H9 (cell line): ENCODE data around the gene STK32C. TPM values are rescaled to one million over a fixed set of nuclear protein-coding genes. Genes with fewer than 3 reads are reported as not detected.

Experiments used
- DNase-seq: peaks from one replicate; pipeline ENCODE4 v3.0.0-alpha.2; 2017
- H2AFZ ChIP-seq: one replicate; pipeline ENCODE4 v1.6.1; 2013; ENCODE audit warnings: mild to moderate bottlenecking, low read length, control low read depth, moderate library complexity
- H2AK5ac ChIP-seq: 2 replicates; pipeline ENCODE4 v1.6.1; 2013; ENCODE audit warnings: low read length, control low read depth, mixed read lengths; ENCODE audit not compliant: insufficient read length
- H2BK120ac ChIP-seq: one replicate; pipeline ENCODE4 v1.6.1; 2013; ENCODE audit warnings: low read depth, mild to moderate bottlenecking, low read length, control low read depth, inconsistent platforms; ENCODE audit not compliant: poor library complexity, severe bottlenecking
- H2BK12ac ChIP-seq: 2 replicates; pipeline ENCODE4 v1.6.1; 2013; ENCODE audit warnings: low read length, control low read depth, mixed read lengths, low read depth; ENCODE audit not compliant: insufficient read length
- H2BK15ac ChIP-seq: 2 replicates; pipeline ENCODE4 v1.6.1; 2013; ENCODE audit warnings: low read depth, low read length, control low read depth
- H2BK20ac ChIP-seq: one replicate; pipeline ENCODE4 v1.6.1; 2013; ENCODE audit warnings: low read depth, mild to moderate bottlenecking, low read length, control low read depth, inconsistent platforms; ENCODE audit not compliant: poor library complexity, severe bottlenecking
- H2BK5ac ChIP-seq: 2 replicates; pipeline ENCODE4 v1.6.1; 2013; ENCODE audit warnings: low read length, control low read depth, mixed read lengths; ENCODE audit not compliant: insufficient read length
- H3K14ac ChIP-seq: 2 replicates; pipeline ENCODE4 v1.6.1; 2013; ENCODE audit warnings: low read length, control low read depth; ENCODE audit not compliant: insufficient read depth
- H3K18ac ChIP-seq: 2 replicates; pipeline ENCODE4 v1.6.1; 2013; ENCODE audit warnings: low read depth, mild to moderate bottlenecking, mixed read lengths, low read length, control low read depth; ENCODE audit not compliant: insufficient read length
- H3K23ac ChIP-seq: 2 replicates; pipeline ENCODE4 v1.6.1; 2013; ENCODE audit warnings: low read length, control low read depth, mixed read lengths, low read depth; ENCODE audit not compliant: insufficient read length
- H3K23me2 ChIP-seq: 2 replicates; pipeline ENCODE4 v1.6.1; 2013; ENCODE audit warnings: low read depth, mild to moderate bottlenecking, mixed read lengths, low read length, control low read depth; ENCODE audit not compliant: insufficient read length, poor library complexity, severe bottlenecking
- H3K27ac ChIP-seq: 2 replicates; pipeline ENCODE4 v1.5.1; 2013; ENCODE audit warnings: low read length, control low read depth, mixed read lengths, low read depth; ENCODE audit not compliant: insufficient read length
- H3K27me3 ChIP-seq: 2 replicates; pipeline ENCODE4 v1.6.1; 2013; ENCODE audit warnings: low read length, control low read depth, inconsistent platforms; ENCODE audit not compliant: insufficient read depth
- H3K4ac ChIP-seq: 2 replicates; pipeline ENCODE4 v1.6.1; 2013; ENCODE audit warnings: low read depth, mild to moderate bottlenecking, control low read depth, inconsistent platforms, low read length, moderate library complexity
- H3K4me1 ChIP-seq: 2 replicates; pipeline ENCODE4 v1.6.1; 2013; ENCODE audit warnings: low read length, control low read depth, inconsistent platforms; ENCODE audit not compliant: insufficient read depth
- H3K4me2 ChIP-seq: 2 replicates; pipeline ENCODE4 v1.6.1; 2013; ENCODE audit warnings: low read length, control low read depth, mixed read lengths; ENCODE audit not compliant: insufficient read length, insufficient read depth
- H3K56ac ChIP-seq: 2 replicates; pipeline ENCODE4 v1.6.1; 2013; ENCODE audit warnings: low read depth, mild to moderate bottlenecking, mixed read lengths, low read length, control low read depth; ENCODE audit not compliant: insufficient read length
- H3K79me1 ChIP-seq: 2 replicates; pipeline ENCODE4 v1.6.1; 2013; ENCODE audit warnings: low read depth, mild to moderate bottlenecking, moderate library complexity, low read length, control low read depth, inconsistent platforms; ENCODE audit not compliant: insufficient read depth, poor library complexity, severe bottlenecking
- H3K79me2 ChIP-seq: 2 replicates; pipeline ENCODE4 v1.6.1; 2013; ENCODE audit warnings: low read length, control low read depth, inconsistent platforms; ENCODE audit not compliant: insufficient read depth
- H3K9ac ChIP-seq: 2 replicates; pipeline ENCODE4 v1.6.1; 2013; ENCODE audit warnings: low read length, control low read depth, mixed read lengths; ENCODE audit not compliant: insufficient read length; ENCODE audit errors: extremely low read depth
- H3K9me3 ChIP-seq: one replicate; pipeline ENCODE4 v1.6.1; 2013; ENCODE audit warnings: low read depth, low read length, inconsistent platforms; ENCODE audit not compliant: control insufficient read depth
- H3T11ph ChIP-seq: one replicate; pipeline ENCODE4 v1.6.1; 2013; ENCODE audit warnings: mild to moderate bottlenecking, low read length, control low read depth, inconsistent platforms
- H4K20me1 ChIP-seq: one replicate; pipeline ENCODE4 v1.6.1; 2013; ENCODE audit not compliant: control insufficient read depth, insufficient read length, insufficient read depth
- H4K5ac ChIP-seq: 2 replicates; pipeline ENCODE4 v1.6.1; 2013; ENCODE audit warnings: low read depth, mild to moderate bottlenecking, mixed read lengths, low read length, control low read depth; ENCODE audit not compliant: insufficient read length
- H4K8ac ChIP-seq: replicated peaks from 2 replicates; pipeline ENCODE4 v1.6.1; 2013; ENCODE audit warnings: low read length, control low read depth, mixed read lengths, low read depth; ENCODE audit not compliant: insufficient read length
- H4K91ac ChIP-seq: 2 replicates; pipeline ENCODE4 v1.6.1; 2013; ENCODE audit warnings: low read depth, mild to moderate bottlenecking, moderate library complexity, mixed read lengths, low read length, control low read depth; ENCODE audit not compliant: insufficient read length
- H3K27ac Mint-ChIP-seq, 3 experiments: 2 replicates in 2 of 3; 3 replicates in 1 of 3; pipeline ENCODE4 v1.8.0; 2020 to 2021; ENCODE audit warnings: mixed read lengths in 3 of 3, mild to moderate bottlenecking in 1 of 3, moderate library complexity in 1 of 3
- H3K27me3 Mint-ChIP-seq: 2 replicates; pipeline ENCODE4 v1.8.0; 2021; ENCODE audit warnings: low read depth, mild to moderate bottlenecking, moderate library complexity, mixed read lengths
- H3K36me3 Mint-ChIP-seq, 3 experiments: 2 replicates in 2 of 3; 3 replicates in 1 of 3; pipeline ENCODE4 v1.8.0; 2020 to 2021; ENCODE audit warnings: low read depth in 3 of 3, mixed read lengths in 3 of 3; ENCODE audit not compliant: insufficient read depth in 1 of 3
- H3K4me1 Mint-ChIP-seq, 2 experiments: 2 replicates each; pipeline ENCODE4 v1.8.0; 2020; ENCODE audit warnings: mixed read lengths in 2 of 2
- H3K4me3 Mint-ChIP-seq, 2 experiments: 2 replicates in 1 of 2; 3 replicates in 1 of 2; pipeline ENCODE4 v1.8.0; 2020 to 2021; ENCODE audit warnings: mild to moderate bottlenecking in 2 of 2, mixed read lengths in 2 of 2, moderate library complexity in 1 of 2
- H3K9me3 Mint-ChIP-seq, 2 experiments: 2 replicates in 1 of 2; 3 replicates in 1 of 2; pipeline ENCODE4 v1.8.0; 2020; ENCODE audit warnings: mild to moderate bottlenecking in 2 of 2, mixed read lengths in 2 of 2, moderate library complexity in 1 of 2
- CTCF ChIP-seq: fragments of 200-600 bp; sonication (generic); conservative IDR thresholded peaks from 3 replicates; pipeline ENCODE4 v1.8.0; 2021; ENCODE audit warnings: antibody characterized with exemption, mild to moderate bottlenecking
- WGBS: extraction: QIAGEN DNeasy Blood & Tissue Kit; methylation state at CpG from one replicate; pipeline ENCODE4 v1.1.7; 2013; ENCODE audit warnings: missing lambda C conversion rate, low lambda C conversion rate, mixed read lengths; ENCODE audit not compliant: insufficient read length; ENCODE audit errors: extremely low coverage; 5-methylcytosine and 5-hydroxymethylcytosine counted together
- total RNA-seq: library from RNA; stranded (reverse); gene quantifications from 2 replicates; pipeline ENCODE4 v1.2.1, GENCODE V29; 2021

STK32C gene
- total RNA-seq, 1 experiment from 2014 or later, result 11.3 TPM

GRCh38 chr10:132243141-132243540 lies 64.6 kb downstream of the STK32C start:
- no peaks in the 10 kb centered on the region for H3K27me3 ChIP-seq
- TF ChIP-seq CTCF, result no peak
- H3K56ac ChIP-seq, result no peak overlapping the region
- no peaks in the 10 kb centered on the region for H3K23me2 ChIP-seq
- H2BK20ac ChIP-seq, result no peak overlapping the region
- Mint-ChIP-seq H3K36me3 (no peaks in the 10 kb centered on the region), H3K4me3 (no peak overlapping the region), H3K9me3 (no peaks in the 10 kb centered on the region; a peak in 1 of 5 replicates), H3K27me3 (peaks cover 3% of the 10 kb centered on the region), H3K4me1 (peaks cover 9 to 19% of the 10 kb centered on the region in 2 experiments), H3K27ac (no peak overlapping the region; a peak in 1 of 7 replicates)
- DNase-seq, result no peak
- H2BK5ac ChIP-seq, result no peak overlapping the region
- H4K20me1 ChIP-seq, result no peaks in the 10 kb centered on the region
- H4K5ac ChIP-seq, result no peak overlapping the region
- no peak overlapping the region for H3K27ac ChIP-seq
- H2BK12ac ChIP-seq, result no peak overlapping the region
- H2AFZ ChIP-seq, result no peak overlapping the region
- H2BK15ac ChIP-seq, result no peak overlapping the region
- H3K4ac ChIP-seq, result no peak overlapping the region
- H3K18ac ChIP-seq, result no peak overlapping the region
- H2AK5ac ChIP-seq, result no peak overlapping the region
- H3K14ac ChIP-seq, result no peak overlapping the region
- WGBS, result no CpG with 5 or more reads among the region's 12 CpGs
- H3K9me3 ChIP-seq, result no peaks in the 10 kb centered on the region
- no peak overlapping the region for H4K8ac ChIP-seq
- no peaks in the 10 kb centered on the region for H3K79me1 ChIP-seq
- no peak overlapping the region for H3K23ac ChIP-seq
- no peak overlapping the region for H4K91ac ChIP-seq
- H3K4me1 ChIP-seq, result no peaks in the 10 kb centered on the region
- no peaks in the 10 kb centered on the region for H3K79me2 ChIP-seq
- H3K4me2 ChIP-seq, result no peak overlapping the region
- H3T11ph ChIP-seq, result no peak overlapping the region
- H2BK120ac ChIP-seq, result no peak overlapping the region
- no peak overlapping the region for H3K9ac ChIP-seq
